ENCODE results near the gene COL20A1. TPM values are rescaled to one million over a fixed set of nuclear protein-coding genes. Genes with fewer than 3 reads are reported as not detected.

COL20A1 gene
- total and polyA plus RNA-seq, 4 donors: 0.06 to 0.09 TPM; not detected in 2

DNA sequence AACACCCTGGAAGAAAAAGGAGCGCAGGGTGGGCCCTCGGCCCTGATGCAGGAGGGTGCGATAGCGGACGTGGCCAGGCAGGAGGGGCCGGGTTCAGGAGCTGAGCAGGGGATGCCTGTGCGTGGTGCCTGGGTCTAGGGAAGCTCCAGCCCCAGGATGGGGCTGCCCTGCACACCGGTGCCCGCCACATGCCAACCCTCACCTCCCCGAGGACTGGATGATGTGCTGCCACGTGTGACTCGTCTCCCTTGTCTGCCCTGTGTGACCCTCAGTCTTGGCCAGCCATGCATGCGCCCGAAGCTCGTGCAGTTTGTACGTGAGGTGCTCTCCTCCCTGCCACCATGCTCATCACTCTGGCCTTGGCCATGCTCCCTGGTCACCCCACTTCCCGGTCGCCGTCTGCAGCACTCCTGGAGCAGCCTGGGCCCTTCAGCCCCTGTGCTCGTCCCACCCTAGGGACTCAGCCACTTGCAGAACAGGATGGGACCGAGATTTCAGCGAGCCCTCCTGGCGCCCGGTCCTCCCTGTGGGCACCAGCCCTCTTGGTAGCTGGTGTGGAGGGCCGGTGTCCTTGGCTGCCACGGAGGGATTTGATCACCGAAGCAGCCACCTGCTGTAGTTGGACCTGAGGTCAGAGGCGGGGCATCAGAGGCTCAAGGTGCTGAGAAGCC is 4.3 kb upstream of the COL20A1 start:
- TF ChIP-seq, protein P1, sequence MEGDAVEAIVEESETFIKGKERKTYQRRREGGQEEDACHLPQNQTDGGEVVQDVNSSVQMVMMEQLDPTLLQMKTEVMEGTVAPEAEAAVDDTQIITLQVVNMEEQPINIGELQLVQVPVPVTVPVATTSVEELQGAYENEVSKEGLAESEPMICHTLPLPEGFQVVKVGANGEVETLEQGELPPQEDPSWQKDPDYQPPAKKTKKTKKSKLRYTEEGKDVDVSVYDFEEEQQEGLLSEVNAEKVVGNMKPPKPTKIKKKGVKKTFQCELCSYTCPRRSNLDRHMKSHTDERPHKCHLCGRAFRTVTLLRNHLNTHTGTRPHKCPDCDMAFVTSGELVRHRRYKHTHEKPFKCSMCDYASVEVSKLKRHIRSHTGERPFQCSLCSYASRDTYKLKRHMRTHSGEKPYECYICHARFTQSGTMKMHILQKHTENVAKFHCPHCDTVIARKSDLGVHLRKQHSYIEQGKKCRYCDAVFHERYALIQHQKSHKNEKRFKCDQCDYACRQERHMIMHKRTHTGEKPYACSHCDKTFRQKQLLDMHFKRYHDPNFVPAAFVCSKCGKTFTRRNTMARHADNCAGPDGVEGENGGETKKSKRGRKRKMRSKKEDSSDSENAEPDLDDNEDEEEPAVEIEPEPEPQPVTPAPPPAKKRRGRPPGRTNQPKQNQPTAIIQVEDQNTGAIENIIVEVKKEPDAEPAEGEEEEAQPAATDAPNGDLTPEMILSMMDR (IDR thresholded peaks at IDR 0.05; ENCODE audit: control extremely low read depth, extremely low read depth): no peak
- no peak overlapping the region for H3K27ac ChIP-seq (ENCODE audit: low read depth in 1 of 2, low read length in 1 of 2)
- H3K36me3 ChIP-seq (ENCODE audit: control insufficient read depth in 4 of 4, insufficient read depth in 4 of 4, low read length in 4 of 4): peaks cover 0 to 48% (median 10%) of the 10 kb centered on the region in 4 donors
- H3K27me3 ChIP-seq (ENCODE audit: control insufficient read depth in 3 of 3, insufficient read depth in 3 of 3, low read length in 2 of 3): peaks cover 0 to 2% (median 0%) of the 10 kb centered on the region in 3 donors
- H3K4me1 ChIP-seq (ENCODE audit: control insufficient read depth in 5 of 5, insufficient read depth in 5 of 5, low read length in 5 of 5): peaks cover 0 to 13% (median 0%) of the 10 kb centered on the region in 5 donors
- no peak overlapping the region for H3K9ac ChIP-seq (ENCODE audit: insufficient read depth in 1 of 2, low read length in 2 of 2)
- DNase-seq (no peak), ATAC-seq (ENCODE audit: insufficient read depth, low FRiP score) (no peak)
- H3K9me3 ChIP-seq (ENCODE audit: control insufficient read depth in 4 of 4, insufficient read depth in 3 of 4, low read length in 3 of 4): no peaks in the 10 kb centered on the region
- WGBS, 2 donors: 92 to 94% methylated on average over 28 of the region's 28 CpGs
- no peak overlapping the region for H3K4me3 ChIP-seq

DNA sequence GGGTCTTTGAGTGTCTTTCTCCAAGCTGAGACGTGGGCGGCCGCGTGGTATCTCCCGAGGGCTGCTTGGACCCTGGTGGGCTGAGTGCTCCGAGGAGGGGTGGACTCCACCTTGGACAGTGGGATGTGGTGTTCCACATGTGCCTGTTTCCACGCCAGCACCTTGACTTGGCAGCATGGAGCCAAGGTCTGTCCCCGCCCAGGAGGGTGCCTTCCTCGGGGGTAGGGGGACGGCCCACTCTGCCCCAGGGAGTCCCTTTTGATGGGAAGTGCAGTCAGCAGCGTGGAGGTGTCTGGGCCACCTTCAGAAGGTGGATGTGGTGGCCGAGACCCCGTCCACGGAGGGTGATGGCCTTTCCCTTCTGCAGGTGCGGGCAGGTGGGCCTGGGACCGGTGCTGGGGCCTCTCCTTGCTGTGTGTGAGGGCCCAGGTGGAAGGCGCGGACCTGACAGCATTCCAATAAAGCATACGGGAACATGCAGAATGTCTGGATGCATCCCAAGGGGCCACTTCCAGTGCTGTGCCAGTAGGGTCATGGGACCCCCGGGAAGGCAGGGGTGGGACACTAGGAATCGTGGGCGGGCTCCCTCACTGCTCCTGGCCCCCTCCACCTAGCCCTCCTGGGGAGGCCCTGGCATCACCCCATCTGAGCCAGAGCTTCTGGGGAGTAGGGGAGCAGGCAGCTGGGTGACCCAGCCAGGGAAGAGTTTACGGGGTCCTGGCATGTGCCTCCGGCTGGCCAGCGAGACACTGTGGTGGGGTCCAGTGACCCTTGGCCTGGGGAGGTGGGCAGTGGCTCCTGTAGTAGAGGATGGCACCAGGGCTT is 3.5 kb upstream of the COL20A1 start:
- ATAC-seq (ENCODE audit: insufficient read depth, low FRiP score) (no peak), DNase-seq (no peak)
- peaks cover 0 to 45% (median 10%) of the 10 kb centered on the region in 4 donors for H3K36me3 ChIP-seq (ENCODE audit: control insufficient read depth in 4 of 4, insufficient read depth in 4 of 4, low read length in 4 of 4)
- 92 to 95% methylated on average over 25 of the region's 25 CpGs for WGBS, 2 donors
- TF ChIP-seq, protein P1 (IDR thresholded peaks at IDR 0.05; ENCODE audit: control extremely low read depth, extremely low read depth): no peak
- no peak overlapping the region for H3K4me3 ChIP-seq
- no peak overlapping the region for H3K9ac ChIP-seq (ENCODE audit: insufficient read depth in 1 of 2, low read length in 2 of 2)
- H3K9me3 ChIP-seq (ENCODE audit: control insufficient read depth in 4 of 4, insufficient read depth in 3 of 4, low read length in 3 of 4): no peaks in the 10 kb centered on the region
- peaks cover 0 to 13% (median 0%) of the 10 kb centered on the region in 5 donors for H3K4me1 ChIP-seq (ENCODE audit: control insufficient read depth in 5 of 5, insufficient read depth in 5 of 5, low read length in 5 of 5)
- H3K27me3 ChIP-seq (ENCODE audit: control insufficient read depth in 3 of 3, insufficient read depth in 3 of 3, low read length in 2 of 3): peaks cover 0 to 4% (median 0%) of the 10 kb centered on the region in 3 donors
- no peak overlapping the region for H3K27ac ChIP-seq (ENCODE audit: low read depth in 1 of 2, low read length in 1 of 2)

DNA sequence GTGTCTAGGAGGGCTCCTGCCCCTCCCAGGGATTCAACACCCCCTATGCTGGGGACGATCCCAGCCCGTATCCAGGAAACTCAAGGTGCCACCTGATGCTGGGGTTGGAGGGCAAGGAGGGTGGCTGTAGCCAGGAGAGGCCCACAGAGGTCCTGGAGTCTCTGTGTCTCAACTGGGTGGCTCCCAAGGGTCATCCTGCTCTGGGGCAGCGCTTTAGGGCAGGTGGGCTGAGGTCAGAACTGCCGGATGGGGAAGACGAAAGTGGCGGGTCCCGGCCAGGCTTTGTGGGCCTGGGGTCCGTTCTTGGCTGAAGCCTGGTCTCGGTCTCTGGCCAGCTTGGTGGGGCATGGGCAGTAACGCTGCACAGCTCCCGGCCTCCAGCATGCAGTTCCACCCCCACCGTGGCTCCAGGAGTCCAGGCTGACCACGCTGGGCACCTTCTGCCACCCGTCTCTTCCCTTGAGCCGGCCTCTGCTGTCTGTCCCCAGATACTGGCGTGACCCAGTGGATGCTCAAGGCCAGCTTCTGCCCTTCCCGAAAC is 2.8 kb upstream of the COL20A1 start:
- TF ChIP-seq, protein P1 (IDR thresholded peaks at IDR 0.05; ENCODE audit: control extremely low read depth, extremely low read depth): no peak
- DNase-seq (no peak), ATAC-seq (ENCODE audit: insufficient read depth, low FRiP score) (no peak)
- Histone ChIP-seq H3K27me3 (ENCODE audit: control insufficient read depth in 3 of 3, insufficient read depth in 3 of 3, low read length in 2 of 3) (peaks cover 0 to 4% (median 0%) of the 10 kb centered on the region in 3 donors), H3K9me3 (ENCODE audit: control insufficient read depth in 4 of 4, insufficient read depth in 3 of 4, low read length in 3 of 4) (no peaks in the 10 kb centered on the region), H3K36me3 (ENCODE audit: control insufficient read depth in 4 of 4, insufficient read depth in 4 of 4, low read length in 4 of 4) (peaks cover 0 to 38% (median 10%) of the 10 kb centered on the region in 4 donors), H3K9ac (ENCODE audit: insufficient read depth in 1 of 2, low read length in 2 of 2) (no peak overlapping the region), H3K4me1 (ENCODE audit: control insufficient read depth in 5 of 5, insufficient read depth in 5 of 5, low read length in 5 of 5) (peaks cover 0 to 13% (median 0%) of the 10 kb centered on the region in 5 donors), H3K27ac (ENCODE audit: low read depth in 1 of 2, low read length in 1 of 2) (no peak overlapping the region), H3K4me3 (no peak overlapping the region)
- WGBS, 2 donors: 84 to 88% methylated on average over 17 of the region's 17 CpGs
